ENCODE data around the gene NAGS.
"Not testable (repeated sequence)": the region's sequence is repeated elsewhere in the genome, so short reads cannot be mapped to it uniquely, and the experiment has no call there.

NAGS gene

GRCh38 chr17:44007346-44008204 lies 3.2 kb downstream of the NAGS start:
- DNase-seq, result no peak

- no peak for DNase-seq
Observed at GRCh38 chr17:44008205-44008909, 3.9 kb downstream of the NAGS start.

GRCh38 chr17:44010966-44011647 lies 6.7 kb downstream of the NAGS start:
- no peak for DNase-seq

- DNase-seq, result no peak
Observed at GRCh38 chr17:44011876-44012275, 7.5 kb downstream of the NAGS start.

GRCh38 chr17:44012391-44012790 lies 8.0 kb downstream of the NAGS start:
- DNase-seq, result no peak

- no peak for DNase-seq
Observed at GRCh38 chr17:44012874-44013273, 8.5 kb downstream of the NAGS start.

GRCh38 chr17:44014133-44014436 lies 9.7 kb downstream of the NAGS start:
- no peak for DNase-seq

GRCh38 chr17:44014437-44015172 lies 10.2 kb downstream of the NAGS start, which contains the start of gene TMEM101:
Gene TMEM101 (minus strand): TSS chr17:44014963. CDS start chr17:44014952, 11 bp downstream.
- peak; percentile 74 to 79 for DNase-seq

- DNase-seq, result not testable (repeated sequence)
Observed at GRCh38 chr17:44021227-44021626, 16.8 kb downstream of the NAGS start.

- DNase-seq, result no peak
Observed at GRCh38 chr17:44022246-44022645, 17.8 kb downstream of the NAGS start.

GRCh38 chr17:44023545-44024270 lies 19.3 kb downstream of the NAGS start:
- DNase-seq, result no peak

GRCh38 chr17:44024271-44024663 lies 19.8 kb downstream of the NAGS start:
- no peak for DNase-seq

- no peak for DNase-seq
Observed at GRCh38 chr17:44024853-44025252, 20.4 kb downstream of the NAGS start.

GRCh38 chr17:44029736-44030135 lies 25.3 kb downstream of the NAGS start:
- no peak for DNase-seq

GRCh38 chr17:44030482-44030881 lies 26.1 kb downstream of the NAGS start:
- no peak for DNase-seq

GRCh38 chr17:44033861-44034408 lies 29.5 kb downstream of the NAGS start:
- DNase-seq, result no peak

- not testable (repeated sequence) for DNase-seq
Observed at GRCh38 chr17:44034688-44035087, 30.3 kb downstream of the NAGS start.

- no peak for DNase-seq
Observed at GRCh38 chr17:44037471-44037870, 33.0 kb downstream of the NAGS start.

- no peak for DNase-seq
Observed at GRCh38 chr17:44038604-44039011, 34.2 kb downstream of the NAGS start.

- no peak for DNase-seq
Observed at GRCh38 chr17:44039829-44040635, 35.6 kb downstream of the NAGS start.

- no peak for DNase-seq
Observed at GRCh38 chr17:44043272-44043696, 38.9 kb downstream of the NAGS start.

All from NCI-H187 (cell line).